Peyer's patch (tissue), 4 donors: ENCODE results near the gene SMNDC1. TPM values are rescaled to one million over a fixed set of nuclear protein-coding genes. Genes with fewer than 3 reads are reported as not detected.

Experiments
- DNase-seq, 3 donors: peaks; one replicate each; pipeline ENCODE4 v3.0.0-alpha.2; 2017 to 2019
- H3K27ac ChIP-seq, 4 donors: fragments of 200-600 bp; sonication (generic); one replicate each; pipeline ENCODE4 v1.5.1; 2016 to 2019
- H3K27me3 ChIP-seq, 2 donors: fragments of 200-600 bp; sonication (generic); one replicate each; pipeline ENCODE4 v1.5.1; 2019
- H3K36me3 ChIP-seq, 3 donors: fragments of 200-600 bp; sonication (generic); one replicate each; pipeline ENCODE4 v1.5.1; 2016 to 2019
- H3K4me1 ChIP-seq, 4 donors: fragments of 200-600 bp; sonication (generic); one replicate each; pipeline ENCODE4 v1.5.1; 2016 to 2019
- H3K4me3 ChIP-seq, 4 donors: fragments of 200-600 bp; sonication (generic); 1 replicate in 3 of 4; 2 replicates in 1 of 4; pipeline ENCODE4 v1.5.1; 2016 to 2019; ENCODE audit warnings: mild to moderate bottlenecking in 1 of 4
- H3K9me3 ChIP-seq, 4 donors: fragments of 200-600 bp; sonication (generic); one replicate each; pipeline ENCODE4 v1.5.1; 2016 to 2019; ENCODE audit warnings: mild to moderate bottlenecking in 1 of 4
- CTCF ChIP-seq, 6 experiments: fragments of 450-650 bp in 4 of 6; fragments of 200-600 bp in 2 of 6; sonication (generic) in 1 of 6; IDR thresholded peaks; one replicate each; pipeline ENCODE4 v1.5.1; 2017 to 2019; ENCODE audit warnings: antibody characterized with exemption in 6 of 6, mild to moderate bottlenecking in 3 of 6, moderate library complexity in 1 of 6
- POLR2A ChIP-seq, 2 donors: fragments of 450-650 bp; IDR thresholded peaks; one replicate each; pipeline ENCODE4 v1.5.1; 2017; ENCODE audit warnings: antibody characterized with exemption in 2 of 2, mild to moderate bottlenecking in 2 of 2, moderate library complexity in 2 of 2
- total RNA-seq, 4 donors: library from RNA; depleted of rRNA; stranded (reverse); fragments of >200 nt; gene quantifications; one replicate each; pipeline ENCODE4 v1.1.0, GENCODE V29; 2016

SMNDC1 gene
- total RNA-seq, 4 donors from 2014 or later, result 10.5 to 40.4 (median 17.5) TPM

- Histone ChIP-seq H3K9me3 (peaks cover 0 to 9% (median 4%) of the 10 kb centered on the region in 4 donors), H3K27ac (no peak overlapping the region), H3K27me3 (no peaks in the 10 kb centered on the region), H3K4me3 (no peak overlapping the region), H3K36me3 (no peaks in the 10 kb centered on the region), H3K4me1 (peaks cover 0 to 2% (median 0%) of the 10 kb centered on the region in 4 donors)
- TF ChIP-seq CTCF (IDR thresholded peaks at IDR 0.05) (no peak), POLR2A (IDR thresholded peaks at IDR 0.05) (no peak)
- DNase-seq, result no peak
These were observed 21.8 kb upstream of the SMNDC1 start for GRCh38 chr10:110326351-110327032.

- no peaks in the 10 kb centered on the region for H3K36me3 ChIP-seq
- H3K4me1 ChIP-seq, result peaks cover 0 to 2% (median 0%) of the 10 kb centered on the region in 4 donors
- H3K27ac ChIP-seq, result no peak overlapping the region
- H3K4me3 ChIP-seq, result no peak overlapping the region
- DNase-seq, result no peak
- no peaks in the 10 kb centered on the region for H3K27me3 ChIP-seq
- H3K9me3 ChIP-seq, result no peaks in the 10 kb centered on the region
- TF ChIP-seq POLR2A (IDR thresholded peaks at IDR 0.05) (no peak), CTCF (IDR thresholded peaks at IDR 0.05) (no peak)
These were observed 20.1 kb upstream of the SMNDC1 start for GRCh38 chr10:110324805-110325280.

- no peaks in the 10 kb centered on the region for H3K9me3 ChIP-seq
- H3K4me3 ChIP-seq, result no peak overlapping the region
- no peak for DNase-seq
- H3K4me1 ChIP-seq, result peaks cover 0 to 2% (median 0%) of the 10 kb centered on the region in 4 donors
- H3K36me3 ChIP-seq, result no peaks in the 10 kb centered on the region
- H3K27me3 ChIP-seq, result no peaks in the 10 kb centered on the region
- no peak overlapping the region for H3K27ac ChIP-seq
- TF ChIP-seq CTCF (IDR thresholded peaks at IDR 0.05) (no peak), POLR2A (IDR thresholded peaks at IDR 0.05) (no peak)
These were observed 19.6 kb upstream of the SMNDC1 start for GRCh38 chr10:110324201-110324804.

GRCh38 chr10:110323503-110323902 lies 18.8 kb upstream of the SMNDC1 start:
- no peak for DNase-seq
- H3K36me3 ChIP-seq, result no peaks in the 10 kb centered on the region
- TF ChIP-seq POLR2A (IDR thresholded peaks at IDR 0.05), result no peak
- TF ChIP-seq CTCF (IDR thresholded peaks at IDR 0.05), result no peak
- H3K27me3 ChIP-seq, result no peaks in the 10 kb centered on the region
- peaks cover 0 to 2% (median 0%) of the 10 kb centered on the region in 4 donors for H3K4me1 ChIP-seq
- no peak overlapping the region for H3K4me3 ChIP-seq
- H3K27ac ChIP-seq, result no peak overlapping the region
- H3K9me3 ChIP-seq, result no peaks in the 10 kb centered on the region

GRCh38 chr10:110321869-110322620 lies 17.3 kb upstream of the SMNDC1 start:
- Histone ChIP-seq H3K9me3 (no peaks in the 10 kb centered on the region), H3K27ac (no peak overlapping the region), H3K36me3 (no peaks in the 10 kb centered on the region), H3K4me3 (no peak overlapping the region), H3K27me3 (no peaks in the 10 kb centered on the region), H3K4me1 (no peaks in the 10 kb centered on the region)
- no peak for TF ChIP-seq POLR2A (IDR thresholded peaks at IDR 0.05)
- TF ChIP-seq CTCF (IDR thresholded peaks at IDR 0.05), result no peak
- DNase-seq, result no peak
